K562 (cell line): ENCODE data around the gene RSPH10B.

Experiments used
- CTCF ChIP-seq, 3 experiments: IDR thresholded peaks in 2 of 3; conservative IDR thresholded peaks in 1 of 3; 2 replicates each; pipeline ENCODE4 v1.5.1; 2011 to 2012; ENCODE audit warnings: low read length in 3 of 3, mild to moderate bottlenecking in 3 of 3, control low read depth in 2 of 3, improper control_type of control experiment in 1 of 3, inconsistent platforms in 1 of 3, low read depth in 1 of 3, mixed read lengths in 1 of 3, moderate library complexity in 1 of 3; ENCODE audit not compliant: insufficient read depth in 2 of 3
- MAFG ChIP-seq: fragments of 450-650 bp; conservative IDR thresholded peaks from 2 replicates; pipeline ENCODE4 v1.6.1; 2016; ENCODE audit warnings: missing genetic modification characterization, missing compliant biosample characterization
- MAFK ChIP-seq: IDR thresholded peaks from 2 replicates; pipeline ENCODE4 v1.6.1; 2011; ENCODE audit warnings: low read length, improper control_type of control experiment
- REST ChIP-seq, 2 experiments: fragments of 450-650 bp; formaldehyde crosslinking in 1 of 2; IDR thresholded peaks; 2 replicates each; pipeline versions ENCODE4 v1.4.0 to v1.6.1; 2014 to 2020; ENCODE audit warnings: mild to moderate bottlenecking in 2 of 2, borderline replicate concordance in 1 of 2, low read depth in 1 of 2
- ZBTB33 ChIP-seq: sonication (generic); formaldehyde crosslinking; IDR thresholded peaks from 2 replicates; pipeline ENCODE4 v1.8.1; 2023; ENCODE audit warnings: mild to moderate bottlenecking, missing genetic modification reagents
- TF ChIP-seq, protein P1 (sequence below), 2 experiments: IDR thresholded peaks; 2 replicates each; pipeline ENCODE4 v1.6.1; 2011; ENCODE audit warnings: borderline replicate concordance in 1 of 2, control low read depth in 1 of 2, low read depth in 1 of 2, low read length in 1 of 2, mild to moderate bottlenecking in 1 of 2, mixed read lengths in 1 of 2, moderate library complexity in 1 of 2; ENCODE audit not compliant: insufficient read depth in 1 of 2, insufficient read length in 1 of 2, poor library complexity in 1 of 2, severe bottlenecking in 1 of 2; ENCODE audit errors: extremely low read depth in 1 of 2

GRCh38 chr7:5892498-5892897 lies 78.0 kb downstream of the RSPH10B start:
- TF ChIP-seq CTCF (IDR thresholded peaks at IDR 0.05 in 2 of 3, conservative IDR thresholded peaks at IDR 0.05 in 1 of 3; ENCODE audit: insufficient read depth in 2 of 3, low read depth in 1 of 3, low read length in 3 of 3) (no peak), MAFK (no peak), ZBTB33 (CRISPR knock-in tag) (no peak), REST (IDR thresholded peaks at IDR 0.05; ENCODE audit: borderline replicate concordance) (no peak), REST (CRISPR knock-in tag; IDR thresholded peaks at IDR 0.05; ENCODE audit: low read depth) (no peak), MAFG (tag) (no peak)
- TF ChIP-seq, protein P1, sequence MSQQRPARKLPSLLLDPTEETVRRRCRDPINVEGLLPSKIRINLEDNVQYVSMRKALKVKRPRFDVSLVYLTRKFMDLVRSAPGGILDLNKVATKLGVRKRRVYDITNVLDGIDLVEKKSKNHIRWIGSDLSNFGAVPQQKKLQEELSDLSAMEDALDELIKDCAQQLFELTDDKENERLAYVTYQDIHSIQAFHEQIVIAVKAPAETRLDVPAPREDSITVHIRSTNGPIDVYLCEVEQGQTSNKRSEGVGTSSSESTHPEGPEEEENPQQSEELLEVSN (IDR thresholded peaks at IDR 0.05; ENCODE audit: borderline replicate concordance in 1 of 2, extremely low read depth in 1 of 2, insufficient read depth in 1 of 2, insufficient read length in 1 of 2, low read depth in 1 of 2, low read length in 1 of 2, poor library complexity in 1 of 2, severe bottlenecking in 1 of 2), result no peak
